Cardiac muscle cell (in vitro differentiated cells and primary cell): ENCODE results near the gene ACSL1. TPM values are rescaled to one million over a fixed set of nuclear protein-coding genes. Genes with fewer than 3 reads are reported as not detected.
A peak's percentile ranks its signal among the peaks of the same experiment; 100 is the strongest.

Experiments
- DNase-seq, 2 donors: peaks; one replicate each; pipeline versions ENCODE4 v3.0.0 to v3.0.0-alpha.2; 2010 to 2017; ENCODE audit warnings: low read depth in 1 of 2, low spot score in 1 of 2
- H3K27ac ChIP-seq: fragments of 200-600 bp; sonication (generic); 2 replicates; pipeline ENCODE4 v1.5.1; 2016
- H3K27me3 ChIP-seq: fragments of 200-600 bp; sonication (generic); 2 replicates; pipeline ENCODE4 v1.6.0; 2016; ENCODE audit warnings: control low read depth
- H3K36me3 ChIP-seq: fragments of 200-600 bp; sonication (generic); 2 replicates; pipeline ENCODE4 v1.5.1; 2016; ENCODE audit warnings: control low read depth
- H3K4me1 ChIP-seq: fragments of 200-600 bp; sonication (generic); 2 replicates; pipeline ENCODE4 v1.8.1; 2017; ENCODE audit warnings: low read depth, mild to moderate bottlenecking, mixed run types
- H3K4me3 ChIP-seq: fragments of 200-600 bp; sonication (generic); 2 replicates; pipeline ENCODE4 v1.5.1; 2016; ENCODE audit warnings: mild to moderate bottlenecking
- H3K9me3 ChIP-seq: fragments of 200-600 bp; sonication (generic); 2 replicates; pipeline ENCODE4 v1.5.1; 2017; ENCODE audit warnings: low read depth, mild to moderate bottlenecking, control low read depth
- polyA plus RNA-seq: library from polyadenylated mRNA; unstranded; fragments of >200 nt; fragmentation: Nextera tagmentation; extraction: Ambion mirVana; gene quantifications from 2 replicates; pipeline ENCODE4 v1.2.1, GENCODE V29; 2016
- total RNA-seq: library from RNA; depleted of rRNA; stranded (reverse); fragments of >200 nt; gene quantifications from 2 replicates; pipeline ENCODE4 v1.2.3, GENCODE V29; 2016
- TF ChIP-seq, protein P1 (sequence below): IDR thresholded peaks from 2 replicates; pipeline ENCODE4 v1.5.1; 2012; ENCODE audit warnings: low read depth, mild to moderate bottlenecking, low read length

Gene ACSL1
- total and polyA plus RNA-seq, 2 experiments from 2014 or later = 66.4 to 76.6 TPM

DNA sequence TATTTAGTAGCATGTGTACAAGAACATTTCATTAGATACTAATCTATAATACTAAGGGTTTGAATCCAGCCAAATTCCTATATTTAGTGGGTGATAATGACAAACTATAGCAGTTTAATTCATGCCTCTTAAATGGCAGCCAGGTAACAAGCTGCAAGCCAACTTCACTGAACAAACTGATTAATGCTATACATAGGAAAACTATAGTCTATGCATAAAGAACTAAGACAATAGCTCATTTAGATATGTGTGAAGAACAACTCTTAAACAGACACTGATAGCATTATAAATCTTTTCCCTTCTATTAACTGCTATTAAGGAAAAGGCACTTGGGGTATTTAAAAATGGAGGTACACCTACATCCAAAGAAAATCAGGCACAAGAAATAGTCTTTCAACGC is 19.1 kb downstream of the ACSL1 start:
- H3K4me1 ChIP-seq = peaks cover 39% of the 10 kb centered on the region
- H3K9me3 ChIP-seq = no peaks in the 10 kb centered on the region
- TF ChIP-seq, protein P1, sequence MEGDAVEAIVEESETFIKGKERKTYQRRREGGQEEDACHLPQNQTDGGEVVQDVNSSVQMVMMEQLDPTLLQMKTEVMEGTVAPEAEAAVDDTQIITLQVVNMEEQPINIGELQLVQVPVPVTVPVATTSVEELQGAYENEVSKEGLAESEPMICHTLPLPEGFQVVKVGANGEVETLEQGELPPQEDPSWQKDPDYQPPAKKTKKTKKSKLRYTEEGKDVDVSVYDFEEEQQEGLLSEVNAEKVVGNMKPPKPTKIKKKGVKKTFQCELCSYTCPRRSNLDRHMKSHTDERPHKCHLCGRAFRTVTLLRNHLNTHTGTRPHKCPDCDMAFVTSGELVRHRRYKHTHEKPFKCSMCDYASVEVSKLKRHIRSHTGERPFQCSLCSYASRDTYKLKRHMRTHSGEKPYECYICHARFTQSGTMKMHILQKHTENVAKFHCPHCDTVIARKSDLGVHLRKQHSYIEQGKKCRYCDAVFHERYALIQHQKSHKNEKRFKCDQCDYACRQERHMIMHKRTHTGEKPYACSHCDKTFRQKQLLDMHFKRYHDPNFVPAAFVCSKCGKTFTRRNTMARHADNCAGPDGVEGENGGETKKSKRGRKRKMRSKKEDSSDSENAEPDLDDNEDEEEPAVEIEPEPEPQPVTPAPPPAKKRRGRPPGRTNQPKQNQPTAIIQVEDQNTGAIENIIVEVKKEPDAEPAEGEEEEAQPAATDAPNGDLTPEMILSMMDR = no peak
- no peak for DNase-seq
- no peak overlapping the region for H3K27ac ChIP-seq
- no peaks in the 10 kb centered on the region for H3K27me3 ChIP-seq
- H3K36me3 ChIP-seq = no peaks in the 10 kb centered on the region
- H3K4me3 ChIP-seq = no peak overlapping the region

DNA sequence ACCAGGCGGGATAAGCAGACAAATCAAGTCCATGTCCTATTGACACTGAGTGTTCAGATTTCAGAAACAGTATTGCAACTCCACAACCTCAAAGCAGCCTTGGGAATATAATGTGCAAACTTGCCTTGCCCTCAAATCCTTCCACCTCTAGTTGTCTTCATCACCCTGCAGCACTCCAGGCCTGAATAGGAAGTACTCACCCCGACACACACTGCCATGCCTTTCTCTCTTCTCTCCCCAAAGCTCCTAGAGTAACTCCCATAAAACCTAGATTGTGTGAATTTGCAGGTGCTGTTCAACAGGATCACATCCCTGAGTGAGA is 19.6 kb downstream of the ACSL1 start:
- no peaks in the 10 kb centered on the region for H3K27me3 ChIP-seq
- no peak overlapping the region for H3K4me3 ChIP-seq
- H3K27ac ChIP-seq = peak overlapping the region; percentile 60
- no peaks in the 10 kb centered on the region for H3K9me3 ChIP-seq
- H3K4me1 ChIP-seq = peaks cover 39% of the 10 kb centered on the region
- TF ChIP-seq, protein P1 = no peak
- DNase-seq = no peak
- no peaks in the 10 kb centered on the region for H3K36me3 ChIP-seq

- Histone ChIP-seq H3K27me3 (no peaks in the 10 kb centered on the region), H3K27ac (peak overlapping the region; percentile 60), H3K4me1 (peaks cover 39% of the 10 kb centered on the region), H3K9me3 (no peaks in the 10 kb centered on the region), H3K4me3 (no peak overlapping the region), H3K36me3 (no peaks in the 10 kb centered on the region)
- TF ChIP-seq, protein P1 = no peak
- no peak for DNase-seq
Observed at GRCh38 chr4:184805462-184806228, 20.1 kb downstream of the ACSL1 start.

DNA sequence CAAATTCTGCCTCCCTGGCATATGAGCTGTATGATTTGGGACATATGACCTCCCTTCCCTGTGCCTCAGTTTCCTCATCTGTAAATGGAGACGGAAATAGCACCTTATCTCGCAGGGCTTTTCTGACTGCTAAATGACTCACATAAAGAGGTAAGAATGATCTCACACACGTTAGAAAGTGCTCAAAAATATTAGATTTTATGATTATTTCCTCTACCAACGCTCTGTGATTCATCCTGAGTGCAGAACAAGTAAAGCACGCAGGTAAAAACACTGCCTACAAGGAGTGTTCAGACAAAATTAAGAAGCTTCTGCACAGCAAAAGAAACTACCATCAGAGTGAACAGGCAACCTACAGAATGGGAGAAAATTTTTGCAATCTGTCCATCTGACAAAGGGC is 21.1 kb downstream of the ACSL1 start:
- no peak overlapping the region for H3K4me3 ChIP-seq
- H3K9me3 ChIP-seq = no peaks in the 10 kb centered on the region
- H3K4me1 ChIP-seq = peaks cover 39% of the 10 kb centered on the region
- H3K36me3 ChIP-seq = no peaks in the 10 kb centered on the region
- no peak overlapping the region for H3K27ac ChIP-seq
- TF ChIP-seq, protein P1 = no peak
- DNase-seq = no peak
- H3K27me3 ChIP-seq = no peaks in the 10 kb centered on the region

GRCh38 chr4:184803874-184804273 is 21.9 kb downstream of the ACSL1 start:
- Histone ChIP-seq H3K9me3 (no peaks in the 10 kb centered on the region), H3K36me3 (no peaks in the 10 kb centered on the region), H3K27ac (no peak overlapping the region), H3K4me1 (peaks cover 37% of the 10 kb centered on the region), H3K4me3 (no peak overlapping the region), H3K27me3 (no peaks in the 10 kb centered on the region)
- TF ChIP-seq, protein P1 = no peak
- no peak for DNase-seq
